SKM-1 (cell line): ENCODE measurements around the gene CLCNKB.
"Not testable (repeated sequence)": the region's sequence is repeated elsewhere in the genome, so short reads cannot be mapped to it uniquely, and the experiment has no call there.

Source experiments
- DNase-seq: peaks from one replicate; lab custom pipeline; 2025; ENCODE audit not compliant: unreplicated experiment; lab: John Stamatoyannopoulos, UW

The CLCNKB gene

GRCh38 chr1:16014509-16015482 lies 28.8 kb upstream of the CLCNKB start:
- no peak for DNase-seq

- no peak for DNase-seq
Observed at GRCh38 chr1:16015491-16015890, 28.1 kb upstream of the CLCNKB start.

GRCh38 chr1:16015960-16016901 lies 27.4 kb upstream of the CLCNKB start:
- DNase-seq: no peak

- DNase-seq: no peak
Observed at GRCh38 chr1:16017076-16017460, 26.5 kb upstream of the CLCNKB start.

- no peak for DNase-seq
Observed at GRCh38 chr1:16017461-16018303, 25.9 kb upstream of the CLCNKB start, which contains the start of gene HSPB7. HSPB7 (minus strand) TSS chr1:16018043; CDS start chr1:16017963, 80 bp downstream.

- DNase-seq: no peak
Observed at GRCh38 chr1:16018308-16018707, 25.3 kb upstream of the CLCNKB start.

GRCh38 chr1:16018749-16019643 lies 24.6 kb upstream of the CLCNKB start:
- DNase-seq: no peak

- DNase-seq: no peak
Observed at GRCh38 chr1:16019644-16020277, 23.8 kb upstream of the CLCNKB start.

GRCh38 chr1:16020325-16020724 lies 23.3 kb upstream of the CLCNKB start:
- DNase-seq: no peak

GRCh38 chr1:16020878-16021277 lies 22.7 kb upstream of the CLCNKB start:
- not testable (repeated sequence) for DNase-seq

- DNase-seq: no peak
Observed at GRCh38 chr1:16021681-16022080, 21.9 kb upstream of the CLCNKB start, which contains the start of gene CLCNKA. CLCNKA (plus strand) TSS chr1:16022036; CDS start chr1:16022620, 584 bp downstream.

- DNase-seq: no peak
Observed at GRCh38 chr1:16022393-16022792, 21.2 kb upstream of the CLCNKB start.

GRCh38 chr1:16023050-16023653 lies 20.4 kb upstream of the CLCNKB start:
- no peak for DNase-seq

- DNase-seq: not testable (repeated sequence)
Observed at GRCh38 chr1:16026302-16026701, 17.3 kb upstream of the CLCNKB start.

GRCh38 chr1:16026723-16027484 lies 16.7 kb upstream of the CLCNKB start:
- DNase-seq: no peak

GRCh38 chr1:16028237-16029002 lies 15.2 kb upstream of the CLCNKB start:
- no peak for DNase-seq

GRCh38 chr1:16029003-16029268 lies 14.6 kb upstream of the CLCNKB start:
- DNase-seq: not testable (repeated sequence)
